GM23248 (cell line): Measurements from ENCODE around the gene CBL. TPM values are rescaled to one million over a fixed set of nuclear protein-coding genes. Genes with fewer than 3 reads are reported as not detected.

ENCODE experiments used
- DNase-seq: peaks from one replicate; pipeline ENCODE4 v3.0.0-alpha.2; 2015
- H2AFZ ChIP-seq: fragments of 200-600 bp; sonication (generic); 2 replicates; pipeline ENCODE4 v1.6.1; 2016; ENCODE audit warnings: antibody characterized with exemption
- H3F3A ChIP-seq: fragments of 200-600 bp; sonication (generic); 2 replicates; pipeline ENCODE4 v1.6.1; 2016; ENCODE audit warnings: mild to moderate bottlenecking, antibody characterized with exemption, mixed run types; ENCODE audit not compliant: insufficient read depth
- H3K27ac ChIP-seq: fragments of 200-600 bp; sonication (generic); 2 replicates; pipeline ENCODE4 v1.5.1; 2016; ENCODE audit warnings: mild to moderate bottlenecking
- H3K27me3 ChIP-seq: fragments of 200-600 bp; sonication (generic); replicated peaks from 2 replicates; pipeline ENCODE4 v1.6.1; 2016; ENCODE audit warnings: mild to moderate bottlenecking; ENCODE audit not compliant: insufficient read depth
- H3K36me3 ChIP-seq: fragments of 200-600 bp; sonication (generic); 2 replicates; pipeline ENCODE4 v1.6.1; 2016; ENCODE audit warnings: low read depth, mild to moderate bottlenecking
- H3K4me1 ChIP-seq: fragments of 200-600 bp; sonication (generic); 2 replicates; pipeline ENCODE4 v1.6.1; 2016; ENCODE audit warnings: mild to moderate bottlenecking; ENCODE audit not compliant: insufficient read depth
- H3K4me2 ChIP-seq: fragments of 200-600 bp; sonication (generic); one replicate; pipeline ENCODE4 v1.6.1; 2016; ENCODE audit warnings: mild to moderate bottlenecking; ENCODE audit not compliant: unreplicated experiment
- H3K4me3 ChIP-seq: fragments of 200-600 bp; sonication (generic); 2 replicates; pipeline ENCODE4 v1.5.1; 2016; ENCODE audit warnings: mild to moderate bottlenecking
- H3K79me2 ChIP-seq: fragments of 200-600 bp; sonication (generic); 2 replicates; pipeline ENCODE4 v1.6.1; 2016; ENCODE audit warnings: mild to moderate bottlenecking; ENCODE audit not compliant: insufficient read depth
- H3K9ac ChIP-seq: fragments of 200-600 bp; sonication (generic); 2 replicates; pipeline ENCODE4 v1.6.1; 2016; ENCODE audit warnings: mild to moderate bottlenecking
- H3K9me2 ChIP-seq: fragments of 200-600 bp; sonication (generic); 2 replicates; pipeline ENCODE4 v1.6.1; 2016; ENCODE audit warnings: mixed run types, mild to moderate bottlenecking, moderate library complexity; ENCODE audit not compliant: insufficient read depth
- H3K9me3 ChIP-seq: fragments of 200-600 bp; sonication (generic); one replicate; pipeline ENCODE4 v1.6.1; 2017; ENCODE audit warnings: low read depth
- H4K20me1 ChIP-seq: fragments of 200-600 bp; sonication (generic); 2 replicates; pipeline ENCODE4 v1.6.0; 2016; ENCODE audit not compliant: insufficient read depth
- EZH2 ChIP-seq: fragments of 200-600 bp; sonication (generic); IDR thresholded peaks from 2 replicates; pipeline ENCODE4 v1.6.1; 2018; ENCODE audit warnings: antibody characterized with exemption, mild to moderate bottlenecking; ENCODE audit not compliant: insufficient read depth, poor library complexity, severe bottlenecking
- EZH2phosphoT487 ChIP-seq: fragments of 200-600 bp; sonication (generic); IDR thresholded peaks from 2 replicates; pipeline ENCODE4 v1.6.1; 2018; ENCODE audit warnings: antibody characterized with exemption, moderate library complexity, mild to moderate bottlenecking, low read depth; ENCODE audit not compliant: insufficient read depth
- WGBS, 2 experiments: methylation state at CpG; one replicate each; pipeline ENCODE4 v1.1.6; 2015 to 2017; ENCODE audit warnings: low lambda C conversion rate in 2 of 2, low coverage in 1 of 2; ENCODE audit errors: missing lambda C conversion rate in 2 of 2; 5-methylcytosine and 5-hydroxymethylcytosine counted together
- in situ Hi-C: fragments of 300-500 bp; cut with MboI; formaldehyde crosslinking; loops from 2 replicates; pipeline ENCODE4 v1.15.0; 2020
- polyA plus RNA-seq: library from polyadenylated mRNA; unstranded; fragments of >200 nt; fragmentation: Nextera tagmentation; extraction: Ambion mirVana; gene quantifications from 2 replicates; pipeline ENCODE4 v1.2.1, GENCODE V29; 2016
- total RNA-seq: library from RNA; depleted of rRNA; stranded (reverse); fragments of >200 nt; shearing (Covaris generic); gene quantifications from 2 replicates; pipeline ENCODE4 v1.2.3, GENCODE V29; 2014

The CBL gene
- total and polyA plus RNA-seq, 2 experiments from 2014 or later: 5.8 to 8.6 TPM

- H3K27ac ChIP-seq: no peak overlapping the region
These were observed 23.1 kb downstream of the CBL start for GRCh38 chr11:119229288-119229672.

GRCh38 chr11:119229741-119230140 lies 23.6 kb downstream of the CBL start:
- H3K79me2 ChIP-seq: peaks cover 92% of the 10 kb centered on the region
- H3F3A ChIP-seq: no peaks in the 10 kb centered on the region
- DNase-seq: no peak
- peaks cover 8% of the 10 kb centered on the region; the same call in 1 of the 2 replicates for H3K4me1 ChIP-seq
- no peaks in the 10 kb centered on the region; the same call in 1 of the 2 replicates for H3K36me3 ChIP-seq
- H3K4me2 ChIP-seq: no peak overlapping the region
- no peaks in the 10 kb centered on the region for H3K9me3 ChIP-seq
- no peaks in the 10 kb centered on the region for H3K27me3 ChIP-seq
- H4K20me1 ChIP-seq: 0 out of 2 replicates have a peak, but pooled peaks cover 11% of the 10 kb centered on the region
- no peaks in the 10 kb centered on the region for H3K9me2 ChIP-seq
- H3K4me3 ChIP-seq: no peak overlapping the region
- no peak overlapping the region for H2AFZ ChIP-seq
- in situ Hi-C loops: no loop called here
- WGBS, 2 experiments: 66 to 80% methylated on average over 4 of the region's 4 CpGs
- TF ChIP-seq EZH2phosphoT487 (no peak), EZH2 (no peak)
- H3K9ac ChIP-seq: no peak overlapping the region
- no peak overlapping the region for H3K27ac ChIP-seq

More at GRCh38 chr11:119229288-119229672, 23.1 kb downstream of the CBL start:
- Histone ChIP-seq H4K20me1 (0 out of 2 replicates have a peak, but pooled peaks cover 11% of the 10 kb centered on the region), H2AFZ (no peak overlapping the region), H3K79me2 (peaks cover 92% of the 10 kb centered on the region), H3K4me3 (no peak overlapping the region), H3K4me2 (no peak overlapping the region), H3K27me3 (no peaks in the 10 kb centered on the region), H3K36me3 (no peaks in the 10 kb centered on the region; the same call in 1 of the 2 replicates), H3K9me3 (no peaks in the 10 kb centered on the region), H3K9ac (no peak overlapping the region), H3K4me1 (peaks cover 11% of the 10 kb centered on the region; the same call in 1 of the 2 replicates), H3K9me2 (no peaks in the 10 kb centered on the region), H3F3A (no peaks in the 10 kb centered on the region)
- in situ Hi-C loops: no loop called here
- TF ChIP-seq EZH2 (no peak), EZH2phosphoT487 (no peak)
- no peak for DNase-seq
- WGBS, 2 experiments: 98% methylated on average over 3 of the region's 3 CpGs

DNA sequence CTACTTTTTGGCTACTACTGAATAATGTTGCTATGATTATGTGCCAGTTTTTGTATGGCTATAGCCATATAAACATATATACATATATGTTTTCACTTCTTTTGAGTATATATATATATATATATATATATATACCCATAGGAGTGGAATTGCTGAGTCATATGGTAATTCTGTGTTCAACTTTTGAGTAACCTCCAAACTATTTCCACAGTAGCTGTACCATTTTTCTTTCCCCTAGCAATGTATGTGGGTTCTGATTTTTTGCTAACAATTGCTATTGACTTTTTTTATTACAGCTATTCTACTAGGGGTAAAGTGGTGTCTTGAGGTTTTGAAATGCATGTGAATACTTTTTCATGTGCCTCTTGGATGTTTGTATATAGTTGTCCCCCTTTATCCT lies 30.4 kb downstream of the CBL start:
- Histone ChIP-seq H3K27ac (no peak overlapping the region), H3K4me2 (no peak overlapping the region), H3K27me3 (no peaks in the 10 kb centered on the region), H3K9ac (no peak overlapping the region), H3K9me3 (no peaks in the 10 kb centered on the region), H3K4me1 (peaks cover 7% of the 10 kb centered on the region), H4K20me1 (0 out of 2 replicates have a peak, but pooled peaks cover 4% of the 10 kb centered on the region), H3K79me2 (peaks cover 89% of the 10 kb centered on the region), H3K9me2 (no peaks in the 10 kb centered on the region), H2AFZ (no peak overlapping the region), H3K36me3 (no peaks in the 10 kb centered on the region; the same call in 1 of the 2 replicates), H3F3A (peaks cover 8% of the 10 kb centered on the region; the same call in 1 of the 2 replicates), H3K4me3 (no peak overlapping the region)
- no peak for TF ChIP-seq EZH2phosphoT487
- TF ChIP-seq EZH2: no peak
- DNase-seq: peak; percentile 40
- in situ Hi-C loops: no loop called here

DNA sequence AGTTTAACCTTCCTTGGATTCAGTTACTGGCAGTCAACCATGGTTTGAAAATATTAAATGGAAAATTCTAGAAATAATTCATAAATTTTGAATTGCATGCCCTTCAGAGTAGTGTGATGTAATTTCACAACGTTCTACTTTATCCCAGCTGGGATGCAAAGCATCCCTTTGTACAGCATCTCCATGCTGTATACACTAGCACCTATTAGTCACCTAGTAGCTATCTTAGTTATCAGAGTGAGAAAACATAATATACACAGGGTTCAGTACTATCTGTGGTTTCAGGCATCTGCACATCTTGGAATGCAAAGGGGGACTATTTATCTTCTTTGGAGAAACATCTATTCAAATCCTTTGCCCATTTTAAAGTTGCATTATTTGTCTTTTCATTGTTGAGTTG lies 30.8 kb downstream of the CBL start:
- in situ Hi-C loops: no loop called here

DNA sequence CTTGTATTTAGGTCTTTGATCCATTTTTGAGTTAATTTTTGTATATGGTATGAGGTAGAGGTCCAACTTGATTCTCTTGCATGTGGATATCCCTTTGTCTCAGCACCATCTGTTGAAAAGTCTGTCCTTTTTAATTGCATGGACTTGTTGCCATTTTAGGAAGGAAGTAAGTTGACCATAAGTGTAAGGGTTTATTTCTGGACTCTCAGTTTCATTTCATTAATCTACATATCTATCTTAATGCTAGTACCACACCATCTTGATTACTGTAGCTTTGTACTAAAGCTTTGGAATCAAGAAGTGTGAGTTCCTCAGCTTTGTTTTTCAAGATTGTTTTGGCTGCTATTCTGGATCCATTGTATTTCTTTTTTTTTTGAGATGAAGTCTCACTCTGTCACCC lies 31.4 kb downstream of the CBL start:
- TF ChIP-seq EZH2 (no peak), EZH2phosphoT487 (no peak)
- Histone ChIP-seq H3K36me3 (no peaks in the 10 kb centered on the region; the same call in 1 of the 2 replicates), H3K27me3 (no peaks in the 10 kb centered on the region), H3K9ac (no peak overlapping the region), H3K4me3 (no peak overlapping the region), H3K9me2 (no peaks in the 10 kb centered on the region), H3F3A (peaks cover 8% of the 10 kb centered on the region; the same call in 1 of the 2 replicates), H4K20me1 (0 out of 2 replicates have a peak, but pooled peaks cover 4% of the 10 kb centered on the region), H3K4me2 (no peak overlapping the region), H3K79me2 (peaks cover 89% of the 10 kb centered on the region), H3K4me1 (peaks cover 7% of the 10 kb centered on the region), H3K27ac (no peak overlapping the region), H2AFZ (no peak overlapping the region), H3K9me3 (no peaks in the 10 kb centered on the region)
- DNase-seq: no peak
- in situ Hi-C loops: no loop called here

More for the DNA sequence above, 30.8 kb downstream of the CBL start:
- Histone ChIP-seq H3K4me2 (no peak overlapping the region), H3K27ac (no peak overlapping the region), H3K27me3 (no peaks in the 10 kb centered on the region), H3K36me3 (no peaks in the 10 kb centered on the region; the same call in 1 of the 2 replicates), H2AFZ (no peak overlapping the region), H3K9me3 (no peaks in the 10 kb centered on the region), H4K20me1 (0 out of 2 replicates have a peak, but pooled peaks cover 4% of the 10 kb centered on the region), H3K9ac (no peak overlapping the region), H3K9me2 (no peaks in the 10 kb centered on the region), H3K79me2 (peaks cover 89% of the 10 kb centered on the region), H3K4me3 (no peak overlapping the region), H3F3A (peaks cover 8% of the 10 kb centered on the region; the same call in 1 of the 2 replicates), H3K4me1 (peaks cover 7% of the 10 kb centered on the region)
- TF ChIP-seq EZH2phosphoT487: no peak
- DNase-seq: peak; percentile 27
- WGBS, 2 experiments: 23 to 32% methylated on average over 1 of the region's 1 CpG
